Mesendoderm (in vitro differentiated cells): Measurements from ENCODE around the gene TMEM185A.
"Not testable (repeated sequence)": the region's sequence is repeated elsewhere in the genome, so short reads cannot be mapped to it uniquely, and the experiment has no call there.

Source experiments
- DNase-seq: peaks from one replicate; pipeline ENCODE4 v3.0.0; 2013
- H2AK5ac ChIP-seq: 2 replicates; pipeline ENCODE4 v1.6.1; 2013; ENCODE audit warnings: low read length, inconsistent platforms
- H2BK120ac ChIP-seq: 2 replicates; pipeline ENCODE4 v1.6.1; 2013; ENCODE audit warnings: low read depth, mild to moderate bottlenecking, low read length, moderate library complexity, mixed read lengths
- H2BK15ac ChIP-seq: replicated peaks from 2 replicates; pipeline ENCODE4 v1.6.1; 2013; ENCODE audit warnings: low read depth, mild to moderate bottlenecking, moderate library complexity
- H2BK5ac ChIP-seq: 2 replicates; pipeline ENCODE4 v1.6.1; 2013; ENCODE audit warnings: low read length, inconsistent platforms
- H3K18ac ChIP-seq: 2 replicates; pipeline ENCODE4 v1.6.1; 2013; ENCODE audit warnings: mild to moderate bottlenecking, low read length, mixed read lengths
- H3K23ac ChIP-seq: one replicate; pipeline ENCODE4 v1.6.1; 2013; ENCODE audit warnings: low read length
- H3K27ac ChIP-seq: 2 replicates; pipeline ENCODE4 v1.5.1; 2013; ENCODE audit warnings: low read depth, mild to moderate bottlenecking, inconsistent platforms, low read length, moderate library complexity
- H3K27me3 ChIP-seq: 2 replicates; pipeline ENCODE4 v1.6.1; 2013; ENCODE audit warnings: low read length, control low read depth, mild to moderate bottlenecking, inconsistent platforms; ENCODE audit not compliant: insufficient read depth, poor library complexity
- H3K36me3 ChIP-seq: 2 replicates; pipeline ENCODE4 v1.6.1; 2013; ENCODE audit warnings: low read length, inconsistent platforms; ENCODE audit not compliant: control insufficient read depth, insufficient read depth
- H3K4ac ChIP-seq: one replicate; pipeline ENCODE4 v1.6.1; 2013; ENCODE audit warnings: low read depth, mild to moderate bottlenecking, low read length, moderate library complexity
- H3K4me1 ChIP-seq: 2 replicates; pipeline ENCODE4 v1.6.1; 2013; ENCODE audit warnings: low read depth, low read length, inconsistent platforms; ENCODE audit not compliant: control insufficient read depth
- H3K4me2 ChIP-seq: 2 replicates; pipeline ENCODE4 v1.6.1; 2013; ENCODE audit warnings: low read length
- H3K4me3 ChIP-seq: 2 replicates; pipeline ENCODE4 v1.5.1; 2013; ENCODE audit warnings: mild to moderate bottlenecking, low read length
- H3K56ac ChIP-seq: one replicate; pipeline ENCODE4 v1.6.1; 2013; ENCODE audit warnings: low read length
- H3K79me1 ChIP-seq: 2 replicates; pipeline ENCODE4 v1.6.1; 2013; ENCODE audit warnings: low read length, inconsistent platforms
- H3K79me2 ChIP-seq: 2 replicates; pipeline ENCODE4 v1.6.1; 2013; ENCODE audit warnings: mild to moderate bottlenecking, low read length; ENCODE audit not compliant: control insufficient read depth, insufficient read depth
- H3K9ac ChIP-seq: 2 replicates; pipeline ENCODE4 v1.6.1; 2013; ENCODE audit warnings: low read length, inconsistent platforms
- H4K5ac ChIP-seq: one replicate; pipeline ENCODE4 v1.6.1; 2013; ENCODE audit warnings: low read length
- H4K8ac ChIP-seq: one replicate; pipeline ENCODE4 v1.6.1; 2013; ENCODE audit warnings: low read depth, mild to moderate bottlenecking, control low read depth, low read length, moderate library complexity
- WGBS: extraction: QIAGEN DNeasy Blood & Tissue Kit; methylation state at CpG from one replicate; pipeline ENCODE4 v1.1.7; 2013; ENCODE audit warnings: low lambda C conversion rate, missing lambda C conversion rate; ENCODE audit not compliant: insufficient coverage; ENCODE audit errors: extremely low coverage; 5-methylcytosine and 5-hydroxymethylcytosine counted together

The TMEM185A gene

DNA sequence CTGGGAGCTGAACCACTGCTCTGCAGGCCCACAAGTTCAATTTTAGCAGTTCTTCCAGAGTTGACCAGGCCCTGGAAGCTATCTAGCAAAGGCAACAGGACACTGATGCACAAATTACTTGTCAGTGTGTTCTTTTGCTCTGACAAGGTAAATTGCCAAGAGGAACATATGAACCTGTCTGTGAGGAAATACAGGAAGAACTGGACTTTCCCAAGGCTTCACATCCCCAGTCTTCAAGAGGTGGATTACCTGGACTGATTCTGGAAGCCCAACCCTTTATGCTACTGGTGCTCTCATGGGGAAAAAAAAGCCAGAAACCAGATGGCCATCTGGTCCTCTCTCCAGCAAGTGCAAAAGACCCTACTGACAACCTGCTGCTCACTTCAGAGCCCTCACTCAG, 1.9 kb upstream of the TMEM185A start:
- H2AK5ac ChIP-seq, result no peak overlapping the region
- no peak overlapping the region for H2BK5ac ChIP-seq
- no peaks in the 10 kb centered on the region for H3K79me1 ChIP-seq
- H3K4me3 ChIP-seq, result no peak overlapping the region
- H2BK15ac ChIP-seq, result no peak overlapping the region
- H2BK120ac ChIP-seq, result no peak overlapping the region
- no peak overlapping the region for H4K8ac ChIP-seq
- H3K9ac ChIP-seq, result no peak overlapping the region
- H3K4ac ChIP-seq, result no peak overlapping the region
- H3K4me1 ChIP-seq, result no peaks in the 10 kb centered on the region
- no peak for DNase-seq
- no peak overlapping the region for H3K23ac ChIP-seq
- no peak overlapping the region for H4K5ac ChIP-seq
- no peak overlapping the region for H3K18ac ChIP-seq
- no peaks in the 10 kb centered on the region for H3K36me3 ChIP-seq
- H3K27me3 ChIP-seq, result no peaks in the 10 kb centered on the region
- H3K79me2 ChIP-seq, result peaks cover 5% of the 10 kb centered on the region
- H3K56ac ChIP-seq, result no peak overlapping the region
- no peak overlapping the region for H3K27ac ChIP-seq
- H3K4me2 ChIP-seq, result no peak overlapping the region

DNA sequence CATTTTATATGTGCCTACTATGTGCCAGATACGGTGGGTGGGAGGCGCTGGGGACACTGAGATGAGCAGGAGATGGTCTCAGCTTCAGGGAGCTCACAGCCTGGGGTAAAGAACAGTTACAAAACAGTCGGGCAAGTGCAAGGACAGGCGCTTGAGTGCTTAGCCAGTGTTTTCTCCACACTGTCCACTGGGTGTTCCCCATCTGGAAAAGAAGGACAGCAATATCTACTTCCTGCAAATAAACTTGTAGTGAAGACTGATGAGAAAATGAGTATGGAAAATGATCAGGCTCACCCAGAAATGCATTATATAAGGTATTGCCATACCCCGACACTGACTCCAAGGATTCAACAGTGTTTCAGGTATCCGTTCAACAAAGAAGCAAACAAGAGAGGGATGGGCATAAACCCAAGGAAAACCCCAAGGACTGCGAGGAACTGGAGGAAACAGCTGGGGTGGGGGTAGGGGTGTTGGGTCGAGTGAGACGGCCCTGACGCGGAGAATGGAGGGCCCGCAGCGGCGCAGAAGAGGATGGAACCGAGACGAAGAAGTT, 835 bp downstream of the TMEM185A start:
- no CpG with 5 or more reads among the region's 16 CpGs for WGBS

GRCh38 chrX:149629730-149630387, 1.7 kb downstream of the TMEM185A start:
- Histone ChIP-seq H4K5ac (no peak overlapping the region), H3K56ac (no peak overlapping the region), H3K23ac (no peak overlapping the region), H3K4me1 (no peaks in the 10 kb centered on the region), H3K9ac (no peak overlapping the region), H3K79me1 (peaks cover 3% of the 10 kb centered on the region), H3K36me3 (no peaks in the 10 kb centered on the region), H3K79me2 (peaks cover 10% of the 10 kb centered on the region), H3K18ac (peak overlapping the region; percentile 31), H3K4me2 (no peak overlapping the region), H3K4ac (no peak overlapping the region), H2BK120ac (no peak overlapping the region), H3K4me3 (no peak overlapping the region), H3K27me3 (no peaks in the 10 kb centered on the region), H3K27ac (no peak overlapping the region), H2BK15ac (no peak overlapping the region), H4K8ac (no peak overlapping the region), H2BK5ac (no peak overlapping the region), H2AK5ac (no peak overlapping the region)
- WGBS, result no CpG with 5 or more reads among the region's 5 CpGs
- peak; percentile 55 for DNase-seq

More for the DNA sequence above, 835 bp downstream of the TMEM185A start:
- Histone ChIP-seq H3K56ac (peak overlapping the region; percentile 58), H4K8ac (no peak overlapping the region), H3K4me2 (peak overlapping the region; percentile 46), H2BK15ac (no peak overlapping the region), H3K18ac (peak overlapping the region; percentile 65), H3K79me1 (peaks cover 3% of the 10 kb centered on the region), H3K23ac (no peak overlapping the region), H3K27me3 (no peaks in the 10 kb centered on the region), H3K9ac (peak overlapping the region; percentile 69), H2BK5ac (no peak overlapping the region), H3K4ac (no peak overlapping the region), H2AK5ac (no peak overlapping the region), H3K4me1 (no peaks in the 10 kb centered on the region), H3K36me3 (no peaks in the 10 kb centered on the region), H3K4me3 (peak overlapping the region; percentile 57), H4K5ac (no peak overlapping the region), H3K27ac (no peak overlapping the region), H3K79me2 (peaks cover 10% of the 10 kb centered on the region), H2BK120ac (no peak overlapping the region)
- no peak for DNase-seq

GRCh38 chrX:149628768-149629167, 2.8 kb downstream of the TMEM185A start:
- Histone ChIP-seq H3K18ac (no peak overlapping the region), H3K27ac (no peak overlapping the region), H2BK120ac (no peak overlapping the region), H4K5ac (no peak overlapping the region), H3K9ac (no peak overlapping the region), H3K56ac (no peak overlapping the region), H3K79me1 (peaks cover 3% of the 10 kb centered on the region), H3K23ac (no peak overlapping the region), H3K4ac (no peak overlapping the region), H2AK5ac (no peak overlapping the region), H4K8ac (no peak overlapping the region), H3K4me2 (no peak overlapping the region), H2BK15ac (no peak overlapping the region), H3K4me1 (no peaks in the 10 kb centered on the region), H3K4me3 (no peak overlapping the region), H3K36me3 (no peaks in the 10 kb centered on the region), H3K79me2 (peaks cover 12% of the 10 kb centered on the region), H2BK5ac (no peak overlapping the region), H3K27me3 (no peaks in the 10 kb centered on the region)
- DNase-seq, result no peak
- no CpG with 5 or more reads among the region's 2 CpGs for WGBS

GRCh38 chrX:149628280-149628679, 3.3 kb downstream of the TMEM185A start:
- H3K9ac ChIP-seq, result no peak overlapping the region
- peaks cover 3% of the 10 kb centered on the region for H3K79me1 ChIP-seq
- no peak overlapping the region for H2BK5ac ChIP-seq
- H3K4me2 ChIP-seq, result no peak overlapping the region
- H3K4me1 ChIP-seq, result no peaks in the 10 kb centered on the region
- no peak overlapping the region for H3K4ac ChIP-seq
- peak overlapping the region; percentile 39 for H3K18ac ChIP-seq
- no peaks in the 10 kb centered on the region for H3K36me3 ChIP-seq
- WGBS, result no CpG with 5 or more reads among the region's 3 CpGs
- H3K27ac ChIP-seq, result no peak overlapping the region
- no peak overlapping the region for H2BK120ac ChIP-seq
- no peaks in the 10 kb centered on the region for H3K27me3 ChIP-seq
- no peak overlapping the region for H3K56ac ChIP-seq
- no peak overlapping the region for H4K5ac ChIP-seq
- no peak overlapping the region for H2BK15ac ChIP-seq
- H3K4me3 ChIP-seq, result no peak overlapping the region
- H3K79me2 ChIP-seq, result peaks cover 12% of the 10 kb centered on the region
- H3K23ac ChIP-seq, result no peak overlapping the region
- DNase-seq, result no peak
- no peak overlapping the region for H2AK5ac ChIP-seq
- no peak overlapping the region for H4K8ac ChIP-seq

DNA sequence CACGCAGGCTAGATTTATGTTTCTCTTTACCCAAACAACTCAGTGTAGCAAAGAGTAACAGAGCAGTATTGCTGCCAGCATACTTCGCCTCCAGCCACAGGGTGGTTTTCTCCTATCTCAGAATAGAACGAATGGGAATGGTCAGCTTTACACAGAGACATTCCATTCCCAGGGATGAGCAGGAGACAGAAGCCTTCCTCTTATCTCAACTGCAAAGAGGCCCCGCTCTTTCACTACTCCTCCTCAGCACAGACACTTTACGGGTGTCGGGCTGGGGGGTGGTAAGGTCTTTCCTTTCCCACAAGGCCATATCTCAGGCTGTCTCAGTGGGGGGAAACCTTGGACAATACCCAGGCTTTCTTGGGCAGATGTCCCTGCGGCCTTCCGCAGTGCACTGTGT, 4.8 kb downstream of the TMEM185A start:
- not testable (repeated sequence) for H3K36me3 ChIP-seq, H3K27me3 ChIP-seq

More for the DNA sequence above, 4.8 kb downstream of the TMEM185A start:
- H3K79me2 ChIP-seq, result peaks cover 14% of the 10 kb centered on the region
- not testable (repeated sequence) for H3K79me1 ChIP-seq, H3K27ac ChIP-seq, H3K4me2 ChIP-seq, H3K23ac ChIP-seq, H3K4me3 ChIP-seq, H2BK5ac ChIP-seq, H4K5ac ChIP-seq, H3K4me1 ChIP-seq, H3K4ac ChIP-seq, H2BK120ac ChIP-seq, H4K8ac ChIP-seq, H3K56ac ChIP-seq, H3K9ac ChIP-seq, H2BK15ac ChIP-seq, H2AK5ac ChIP-seq, H3K18ac ChIP-seq
- DNase-seq, result peak; percentile 72
- WGBS, result no CpG with 5 or more reads among the region's 8 CpGs
